DND-41 (cell line): Measurements from ENCODE around the gene KDELR3.

Source experiments
- ATAC-seq: fragments of 200-7000 bp; cut with Tn5 transposase; 3 replicates; pipeline ENCODE4 v1.9.1; 2021; ENCODE audit warnings: low read depth; ENCODE audit not compliant: insufficient read depth
- DNase-seq: peaks from one replicate; pipeline ENCODE4 v3.0.0-alpha.2; 2020
- H2AFZ ChIP-seq: 2 replicates; pipeline ENCODE4 v1.6.0; 2012; ENCODE audit warnings: low read depth, low read length
- H3K27ac ChIP-seq: 2 replicates; pipeline ENCODE4 v1.5.1; 2012; ENCODE audit warnings: low read length, inconsistent platforms
- H3K27me3 ChIP-seq: fragments of 200-600 bp; sonication (generic); 2 replicates; pipeline ENCODE4 v1.6.0; 2012; ENCODE audit warnings: low read length, mild to moderate bottlenecking, inconsistent platforms; ENCODE audit not compliant: insufficient read depth, poor library complexity
- H3K36me3 ChIP-seq: 2 replicates; pipeline ENCODE4 v1.5.1; 2012; ENCODE audit warnings: low read length, inconsistent platforms; ENCODE audit not compliant: insufficient read depth
- H3K4me1 ChIP-seq: 2 replicates; pipeline ENCODE4 v1.5.1; 2012; ENCODE audit warnings: mild to moderate bottlenecking, low read length; ENCODE audit not compliant: insufficient read depth
- H3K4me2 ChIP-seq: 2 replicates; pipeline ENCODE4 v1.6.0; 2012; ENCODE audit warnings: mild to moderate bottlenecking, moderate library complexity, low read length, inconsistent platforms; ENCODE audit not compliant: insufficient read depth
- H3K4me3 ChIP-seq, 2 experiments: fragments of 200-600 bp in 1 of 2; shearing (Covaris generic) in 1 of 2; 2 replicates each; pipeline ENCODE4 v1.5.1; 2012 to 2016; ENCODE audit warnings: inconsistent platforms in 2 of 2, low read length in 2 of 2, mild to moderate bottlenecking in 2 of 2, low read depth in 1 of 2, moderate library complexity in 1 of 2
- H3K79me2 ChIP-seq: 2 replicates; pipeline ENCODE4 v1.6.0; 2012; ENCODE audit warnings: low read length, inconsistent platforms; ENCODE audit not compliant: insufficient read depth
- H3K9ac ChIP-seq: 2 replicates; pipeline ENCODE4 v1.6.0; 2012; ENCODE audit warnings: low read depth, mild to moderate bottlenecking, inconsistent platforms, low read length, moderate library complexity
- H3K9me3 ChIP-seq: 2 replicates; pipeline ENCODE4 v1.5.1; 2012; ENCODE audit warnings: low read length, moderate library complexity, mild to moderate bottlenecking, inconsistent platforms; ENCODE audit not compliant: insufficient read depth, severe bottlenecking
- H4K20me1 ChIP-seq: 2 replicates; pipeline ENCODE4 v1.6.0; 2012; ENCODE audit warnings: low read length; ENCODE audit not compliant: insufficient read depth
- CTCF ChIP-seq: IDR thresholded peaks from 2 replicates; pipeline ENCODE4 v1.5.1; 2012; ENCODE audit warnings: borderline replicate concordance, low read length, moderate library complexity, mild to moderate bottlenecking; ENCODE audit not compliant: poor library complexity, severe bottlenecking; ENCODE audit errors: extremely low read depth
- EZH2 ChIP-seq: IDR thresholded peaks from 3 replicates; pipeline ENCODE4 v1.6.1; 2012; ENCODE audit warnings: borderline replicate concordance, low read depth, mild to moderate bottlenecking, moderate library complexity, low read length, inconsistent platforms; ENCODE audit not compliant: severe bottlenecking

The KDELR3 gene

GRCh38 chr22:38437416-38437815 is 30.5 kb upstream of the KDELR3 start:
- DNase-seq (no peak), ATAC-seq (no peak)
- Histone ChIP-seq H3K9me3 (no peaks in the 10 kb centered on the region), H3K36me3 (no peaks in the 10 kb centered on the region), H2AFZ (no peak overlapping the region), H3K79me2 (no peaks in the 10 kb centered on the region), H3K4me3 (no peak overlapping the region), H3K27ac (no peak overlapping the region), H3K9ac (no peak overlapping the region), H4K20me1 (no peaks in the 10 kb centered on the region; the same call in 1 of the 2 replicates), H3K4me1 (no peaks in the 10 kb centered on the region), H3K4me2 (no peak overlapping the region), H3K27me3 (peaks cover 13% of the 10 kb centered on the region)
- no peak for TF ChIP-seq EZH2
- TF ChIP-seq CTCF: no peak

GRCh38 chr22:38440747-38441350 is 27.0 kb upstream of the KDELR3 start:
- TF ChIP-seq CTCF (no peak), EZH2 (no peak)
- DNase-seq: no peak
- Histone ChIP-seq H3K27me3 (peaks cover 25% of the 10 kb centered on the region), H3K9ac (no peak overlapping the region), H3K36me3 (no peaks in the 10 kb centered on the region), H4K20me1 (no peaks in the 10 kb centered on the region), H3K4me1 (no peaks in the 10 kb centered on the region), H3K4me3 (no peak overlapping the region), H3K79me2 (no peaks in the 10 kb centered on the region), H3K4me2 (no peak overlapping the region), H3K9me3 (no peaks in the 10 kb centered on the region), H3K27ac (no peak overlapping the region), H2AFZ (no peak overlapping the region)
- ATAC-seq: no peak

DNA sequence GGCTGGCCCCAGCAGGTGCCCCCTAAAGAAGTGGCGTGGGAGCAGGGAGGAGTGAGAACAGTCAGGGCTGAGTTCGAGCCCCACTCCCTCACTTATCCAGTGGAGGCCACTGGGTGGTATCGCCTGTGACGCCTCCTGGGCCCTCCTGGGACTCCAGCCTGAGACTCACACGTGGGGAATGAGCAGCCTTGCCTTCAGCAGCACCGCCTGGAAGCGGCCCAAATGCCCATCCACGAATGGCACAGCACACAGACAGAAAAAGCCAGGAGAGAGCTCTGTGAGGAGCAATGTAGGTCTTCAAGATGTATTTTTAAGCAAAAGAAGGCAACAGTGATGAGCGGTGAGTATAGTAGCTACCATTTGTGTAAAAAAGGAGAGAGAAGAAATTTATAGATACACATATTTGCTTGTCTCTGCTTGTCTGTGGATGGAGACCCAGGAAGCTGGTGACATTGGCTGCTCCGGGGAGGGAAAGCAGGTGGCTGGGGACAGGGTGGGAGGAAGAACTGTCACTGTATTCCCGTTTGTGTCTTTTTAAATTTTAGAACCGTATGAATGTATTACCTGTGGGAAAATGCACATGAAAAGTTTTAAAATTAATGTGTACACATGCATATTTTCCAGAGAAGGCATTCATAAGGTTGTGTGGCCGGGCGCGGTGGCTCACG is 26.1 kb upstream of the KDELR3 start:
- no peaks in the 10 kb centered on the region for H4K20me1 ChIP-seq
- H3K4me3 ChIP-seq: no peak overlapping the region
- H3K79me2 ChIP-seq: no peaks in the 10 kb centered on the region
- H3K27ac ChIP-seq: no peak overlapping the region
- no peaks in the 10 kb centered on the region for H3K9me3 ChIP-seq
- no peak overlapping the region for H2AFZ ChIP-seq
- H3K36me3 ChIP-seq: no peaks in the 10 kb centered on the region
- ATAC-seq: no peak
- H3K4me1 ChIP-seq: no peaks in the 10 kb centered on the region
- DNase-seq: no peak
- peaks cover 28% of the 10 kb centered on the region for H3K27me3 ChIP-seq
- TF ChIP-seq CTCF (no peak), EZH2 (no peak)
- H3K4me2 ChIP-seq: no peak overlapping the region
- no peak overlapping the region for H3K9ac ChIP-seq
